GM18519 (cell line): ENCODE data around the gene UBAC2.

Source experiments
- ATAC-seq: cut with Tn5 transposase; IDR thresholded peaks from one replicate; pipeline ENCODE4 v1.9.1; 2021; ENCODE audit warnings: mild to moderate bottlenecking, moderate library complexity; ENCODE audit not compliant: unreplicated experiment, low FRiP score

Gene UBAC2

GRCh38 chr13:99421758-99422585 lies 221.3 kb downstream of the UBAC2 start:
- ATAC-seq, result peak; percentile 29

GRCh38 chr13:99422586-99423220 lies 222.0 kb downstream of the UBAC2 start:
- ATAC-seq, result no peak

GRCh38 chr13:99425485-99426341 lies 225.1 kb downstream of the UBAC2 start:
- ATAC-seq, result no peak

- no peak for ATAC-seq
Measured at GRCh38 chr13:99426426-99426825, 225.8 kb downstream of the UBAC2 start.

GRCh38 chr13:99429670-99430069 lies 229.0 kb downstream of the UBAC2 start:
- ATAC-seq, result no peak

- ATAC-seq, result peak; percentile 22
Measured at GRCh38 chr13:99431927-99432608, 231.4 kb downstream of the UBAC2 start.

GRCh38 chr13:99432609-99433542 lies 232.2 kb downstream of the UBAC2 start:
- peak; percentile 39 for ATAC-seq

- ATAC-seq, result no peak
Measured at GRCh38 chr13:99433543-99434075, 233.0 kb downstream of the UBAC2 start.

- no peak for ATAC-seq
Measured at GRCh38 chr13:99434258-99434788, 233.7 kb downstream of the UBAC2 start.

GRCh38 chr13:99435116-99435515 lies 234.5 kb downstream of the UBAC2 start:
- ATAC-seq, result no peak

- no peak for ATAC-seq
Measured at GRCh38 chr13:99435998-99436397, 235.3 kb downstream of the UBAC2 start.
